Neural progenitor cell (in vitro differentiated cells): Measurements from ENCODE around the gene EHMT1. TPM values are rescaled to one million over a fixed set of nuclear protein-coding genes. Genes with fewer than 3 reads are reported as not detected.
"Not testable (repeated sequence)": the region's sequence is repeated elsewhere in the genome, so short reads cannot be mapped to it uniquely, and the experiment has no call there.

ENCODE experiments used
- DNase-seq: peaks from one replicate; pipeline ENCODE4 v3.0.0-alpha.2; 2016; ENCODE audit warnings: low spot score
- H2AFZ ChIP-seq: fragments of 200-600 bp; sonication (generic); replicated peaks from 2 replicates; pipeline ENCODE4 v1.6.1; 2016; ENCODE audit warnings: antibody characterized with exemption
- H3F3A ChIP-seq: fragments of 200-600 bp; sonication (generic); 2 replicates; pipeline ENCODE4 v1.6.1; 2016; ENCODE audit warnings: antibody characterized with exemption, low read depth
- H3K27ac ChIP-seq: fragments of 200-600 bp; sonication (generic); 2 replicates; pipeline ENCODE4 v1.5.1; 2016; ENCODE audit warnings: mild to moderate bottlenecking
- H3K27me3 ChIP-seq: fragments of 200-600 bp; sonication (generic); 2 replicates; pipeline ENCODE4 v1.6.1; 2016; ENCODE audit warnings: mild to moderate bottlenecking, moderate library complexity
- H3K36me3 ChIP-seq: fragments of 200-600 bp; sonication (generic); 2 replicates; pipeline ENCODE4 v1.5.1; 2016
- H3K4me1 ChIP-seq: fragments of 200-600 bp; sonication (generic); 2 replicates; pipeline ENCODE4 v1.6.1; 2016; ENCODE audit warnings: mixed run types
- H3K4me2 ChIP-seq: fragments of 200-600 bp; sonication (generic); 2 replicates; pipeline ENCODE4 v1.6.1; 2016
- H3K4me3 ChIP-seq: fragments of 200-600 bp; sonication (generic); 2 replicates; pipeline ENCODE4 v1.5.1; 2016
- H3K79me2 ChIP-seq: fragments of 200-600 bp; sonication (generic); 2 replicates; pipeline ENCODE4 v1.6.1; 2016; ENCODE audit warnings: low read depth
- H3K9ac ChIP-seq: fragments of 200-600 bp; sonication (generic); 2 replicates; pipeline ENCODE4 v1.6.1; 2016
- H3K9me3 ChIP-seq: fragments of 200-600 bp; sonication (generic); 2 replicates; pipeline ENCODE4 v1.5.1; 2016; ENCODE audit warnings: low read depth
- H4K20me1 ChIP-seq: fragments of 200-600 bp; sonication (generic); 2 replicates; pipeline ENCODE4 v1.6.1; 2016; ENCODE audit warnings: low read depth
- H3K27ac Mint-ChIP-seq: 3 replicates; pipeline ENCODE4 v1.8.0; 2021; ENCODE audit warnings: mixed read lengths
- H3K27me3 Mint-ChIP-seq: 2 replicates; pipeline ENCODE4 v1.8.0; 2022; ENCODE audit warnings: low read depth, mild to moderate bottlenecking, inconsistent platforms, moderate library complexity, mixed read lengths; ENCODE audit not compliant: insufficient read depth
- H3K36me3 Mint-ChIP-seq: 3 replicates; pipeline ENCODE4 v1.8.0; 2021; ENCODE audit warnings: mixed read lengths
- H3K4me1 Mint-ChIP-seq: 3 replicates; pipeline ENCODE4 v1.8.0; 2021; ENCODE audit warnings: mixed read lengths
- H3K4me3 Mint-ChIP-seq: 3 replicates; pipeline ENCODE4 v1.8.0; 2021; ENCODE audit warnings: mild to moderate bottlenecking, moderate library complexity, mixed read lengths
- H3K9me3 Mint-ChIP-seq: 3 replicates; pipeline ENCODE4 v1.8.0; 2020; ENCODE audit warnings: mixed read lengths
- CTCF ChIP-seq: fragments of 200-600 bp; sonication (generic); IDR thresholded peaks from 2 replicates; pipeline ENCODE4 v1.5.1; 2017; ENCODE audit warnings: antibody characterized with exemption, mild to moderate bottlenecking
- EZH2 ChIP-seq: fragments of 200-600 bp; sonication (generic); IDR thresholded peaks from 2 replicates; pipeline ENCODE4 v1.6.1; 2017; ENCODE audit warnings: antibody characterized with exemption, mild to moderate bottlenecking, moderate library complexity
- EZH2phosphoT487 ChIP-seq: fragments of 200-600 bp; sonication (generic); IDR thresholded peaks from 2 replicates; pipeline ENCODE4 v1.6.1; 2017; ENCODE audit warnings: antibody characterized with exemption
- total RNA-seq: library from RNA; depleted of rRNA; stranded (reverse); fragments of >200 nt; gene quantifications from 2 replicates; pipeline ENCODE4 v1.2.3, GENCODE V29; 2015; ENCODE audit warnings: low replicate concordance

Gene EHMT1
- total RNA-seq, 1 donor from 2014 or later = 47.8 TPM

- H3K27me3 ChIP-seq = no peaks in the 10 kb centered on the region
- peak overlapping the region; percentile 69 for H3K27ac ChIP-seq
Observed at GRCh38 chr9:137723783-137724445, 105.1 kb downstream of the EHMT1 start.

GRCh38 chr9:137724818-137725240 is 106.0 kb downstream of the EHMT1 start:
- peaks cover 4% of the 10 kb centered on the region for H4K20me1 ChIP-seq
- TF ChIP-seq CTCF = no peak
- H3F3A ChIP-seq = peaks cover 25% of the 10 kb centered on the region
- H3K9me3 Mint-ChIP-seq = peaks cover 23% of the 10 kb centered on the region
- peak overlapping the region; percentile 69 for H3K27ac ChIP-seq
- no peak for DNase-seq
- no peak overlapping the region for H3K9ac ChIP-seq
- H3K4me3 ChIP-seq = no peak overlapping the region
- no peaks in the 10 kb centered on the region for H3K9me3 ChIP-seq
- peaks cover 66% of the 10 kb centered on the region for H3K79me2 ChIP-seq
- no peak overlapping the region for H2AFZ ChIP-seq
- peaks cover 13% of the 10 kb centered on the region for H3K4me1 ChIP-seq
- H3K36me3 ChIP-seq = no peaks in the 10 kb centered on the region
- peaks cover 4% of the 10 kb centered on the region for H3K4me1 Mint-ChIP-seq
- peak overlapping the region; percentile 32 for H3K4me3 Mint-ChIP-seq
- no peak overlapping the region for H3K27ac Mint-ChIP-seq
- no peak overlapping the region for H3K4me2 ChIP-seq
- H3K27me3 Mint-ChIP-seq = peaks cover 2% of the 10 kb centered on the region
- H3K27me3 ChIP-seq = no peaks in the 10 kb centered on the region
- peaks cover 55% of the 10 kb centered on the region for H3K36me3 Mint-ChIP-seq

More at GRCh38 chr9:137723783-137724445, 105.1 kb downstream of the EHMT1 start:
- Histone ChIP-seq H3K36me3 (no peaks in the 10 kb centered on the region), H2AFZ (no peak overlapping the region), H3K4me3 (no peak overlapping the region), H3F3A (peaks cover 25% of the 10 kb centered on the region), H3K9me3 (no peaks in the 10 kb centered on the region), H4K20me1 (peaks cover 4% of the 10 kb centered on the region), H3K9ac (no peak overlapping the region), H3K79me2 (peaks cover 62% of the 10 kb centered on the region), H3K4me1 (peaks cover 13% of the 10 kb centered on the region), H3K4me2 (peak overlapping the region; percentile 50)
- DNase-seq = peak; percentile 59
- peaks cover 51% of the 10 kb centered on the region for H3K36me3 Mint-ChIP-seq
- H3K4me1 Mint-ChIP-seq = peaks cover 4% of the 10 kb centered on the region
- no peak overlapping the region for H3K4me3 Mint-ChIP-seq
- peaks cover 5% of the 10 kb centered on the region for H3K27me3 Mint-ChIP-seq
- TF ChIP-seq EZH2 = no peak
- no peak for TF ChIP-seq CTCF
- no peak for TF ChIP-seq EZH2phosphoT487
- peaks cover 22% of the 10 kb centered on the region for H3K9me3 Mint-ChIP-seq
- no peak overlapping the region for H3K27ac Mint-ChIP-seq

GRCh38 chr9:137725598-137725997 is 106.8 kb downstream of the EHMT1 start:
- peaks cover 4% of the 10 kb centered on the region for H3K4me1 Mint-ChIP-seq
- peaks cover 70% of the 10 kb centered on the region for H3K79me2 ChIP-seq

GRCh38 chr9:137726336-137726735 is 107.5 kb downstream of the EHMT1 start:
- not testable (repeated sequence) for H3K27ac Mint-ChIP-seq, H3K27ac ChIP-seq, H3K36me3 ChIP-seq, H2AFZ ChIP-seq, H3K27me3 Mint-ChIP-seq, H3K9ac ChIP-seq, DNase-seq, H3K4me1 Mint-ChIP-seq, H4K20me1 ChIP-seq, H3K9me3 ChIP-seq, H3K4me3 ChIP-seq, H3K4me2 ChIP-seq, H3K27me3 ChIP-seq, H3K4me3 Mint-ChIP-seq
- H3K36me3 Mint-ChIP-seq = peaks cover 67% of the 10 kb centered on the region
- Histone ChIP-seq H3F3A (peaks cover 16% of the 10 kb centered on the region), H3K4me1 (peaks cover 13% of the 10 kb centered on the region), H3K79me2 (peaks cover 70% of the 10 kb centered on the region)
- H3K9me3 Mint-ChIP-seq = peaks cover 25% of the 10 kb centered on the region

More at GRCh38 chr9:137725598-137725997, 106.8 kb downstream of the EHMT1 start:
- Histone ChIP-seq H3K4me1 (peaks cover 13% of the 10 kb centered on the region), H4K20me1 (peaks cover 4% of the 10 kb centered on the region), H2AFZ (no peak overlapping the region), H3K36me3 (no peaks in the 10 kb centered on the region), H3K27me3 (no peaks in the 10 kb centered on the region), H3K27ac (no peak overlapping the region), H3K4me2 (no peak overlapping the region), H3K4me3 (no peak overlapping the region), H3K9ac (no peak overlapping the region), H3F3A (peaks cover 20% of the 10 kb centered on the region), H3K9me3 (no peaks in the 10 kb centered on the region)
- TF ChIP-seq EZH2 = no peak
- TF ChIP-seq EZH2phosphoT487 = no peak
- no peak for TF ChIP-seq CTCF
- DNase-seq = no peak
- H3K4me3 Mint-ChIP-seq = no peak overlapping the region
- H3K27me3 Mint-ChIP-seq = peaks cover 3% of the 10 kb centered on the region
- H3K9me3 Mint-ChIP-seq = peaks cover 25% of the 10 kb centered on the region
- H3K36me3 Mint-ChIP-seq = peaks cover 60% of the 10 kb centered on the region
- H3K27ac Mint-ChIP-seq = no peak overlapping the region
